ENCODE measurements around the gene COPB2. TPM values are rescaled to one million over a fixed set of nuclear protein-coding genes. Genes with fewer than 3 reads are reported as not detected.

COPB2 gene
- total RNA-seq, 1 experiment from 2014 or later = 119 TPM

GRCh38 chr3:139340784-139341183 lies 48.7 kb downstream of the COPB2 start (continued):
- TF ChIP-seq ZBTB33 (IDR thresholded peaks at IDR 0.05; ENCODE audit: extremely low read depth, insufficient replicate concordance, low read length) = no peak

- H3K9ac ChIP-seq (ENCODE audit: low read length) = peak overlapping the region; percentile 12; the same call in 1 of the 2 replicates
- H3K4me2 ChIP-seq (ENCODE audit: low read length) = peak overlapping the region; percentile 52
- peak overlapping the region; percentile 50 for H2AFZ ChIP-seq (ENCODE audit: low read depth, low read length, poor library complexity, severe bottlenecking)
- no peaks in the 10 kb centered on the region for H3K9me2 ChIP-seq (ENCODE audit: insufficient read depth)
- intact Hi-C loops (cut with micrococcal nuclease) = no loop called here
- no peaks in the 10 kb centered on the region for H3K36me3 ChIP-seq (ENCODE audit: control insufficient read depth in 1 of 2, insufficient read depth in 2 of 2, low read length in 2 of 2)
- no peaks in the 10 kb centered on the region for H3K9me3 ChIP-seq (ENCODE audit: control insufficient read depth in 1 of 2, insufficient read depth in 1 of 2, low read depth in 1 of 2, low read length in 2 of 2)
- ChIA-PET POLR2A (no interaction called here), RAD21 (ENCODE audit: low non-redundant PET in 1 of 2, low total read pairs in 2 of 2, uncharacterized antibody in 2 of 2, unreplicated experiment in 2 of 2) (no interaction called here), CTCF (interaction anchor here (1.8 kb wide), 1 partner anchor 10 kb away, joined by 5 read pairs; no protein-coding TSS in a partner anchor)
- H3K4me1 ChIP-seq (ENCODE audit: control insufficient read depth in 1 of 2, insufficient read depth in 2 of 2, low read length in 2 of 2) = peaks cover 12 to 36% of the 10 kb centered on the region in 2 experiments
- H4K20me1 ChIP-seq (ENCODE audit: insufficient read depth) = no peaks in the 10 kb centered on the region
- BruUV-seq (replicated peaks) = no TSS peak
- H3K79me2 ChIP-seq (ENCODE audit: insufficient read depth, low read length) = peaks cover 6% of the 10 kb centered on the region
- peak; percentile 35; the same call in 1 of the 2 replicates for TF ChIP-seq FOSL1 (IDR thresholded peaks at IDR 0.05; ENCODE audit: low read depth)
- TF ChIP-seq MAX (IDR thresholded peaks at IDR 0.05) = no peak
- peak; percentile 80 for TF ChIP-seq EGR1 (IDR thresholded peaks at IDR 0.05; ENCODE audit: low read depth)
- no peak for TF ChIP-seq POLR2A (IDR thresholded peaks at IDR 0.05; ENCODE audit: borderline replicate concordance, extremely low read depth, insufficient read depth, insufficient read length)
- peak; percentile 38; the same call in 1 of the 2 replicates for TF ChIP-seq JUND (IDR thresholded peaks at IDR 0.05)
- no peak for TF ChIP-seq POLR2AphosphoS5 (IDR thresholded peaks at IDR 0.05; ENCODE audit: low read depth, low read length)
- no peak for TF ChIP-seq REST (IDR thresholded peaks at IDR 0.05; ENCODE audit: low read depth)
- no peak for TF ChIP-seq SRF (IDR thresholded peaks at IDR 0.05; ENCODE audit: low read depth)
- DNase-seq (ENCODE audit: low read depth, low spot score) = no peak
- no peak for ATAC-seq
- no peaks in the 10 kb centered on the region for H3K27me3 ChIP-seq (ENCODE audit: insufficient read depth, low read length)
- no peak overlapping the region for H3K4me3 ChIP-seq (replicated peaks in 1 of 2; ENCODE audit: low read depth in 1 of 2, low read length in 2 of 2)
- H3K27ac ChIP-seq (ENCODE audit: low read depth, low read length) = peak overlapping the region; percentile 29; the same call in 1 of the 2 replicates
Measured at GRCh38 chr3:139339219-139339906, 50.1 kb downstream of the COPB2 start.
